ENCODE measurements around the gene ANKFY1.

DNA sequence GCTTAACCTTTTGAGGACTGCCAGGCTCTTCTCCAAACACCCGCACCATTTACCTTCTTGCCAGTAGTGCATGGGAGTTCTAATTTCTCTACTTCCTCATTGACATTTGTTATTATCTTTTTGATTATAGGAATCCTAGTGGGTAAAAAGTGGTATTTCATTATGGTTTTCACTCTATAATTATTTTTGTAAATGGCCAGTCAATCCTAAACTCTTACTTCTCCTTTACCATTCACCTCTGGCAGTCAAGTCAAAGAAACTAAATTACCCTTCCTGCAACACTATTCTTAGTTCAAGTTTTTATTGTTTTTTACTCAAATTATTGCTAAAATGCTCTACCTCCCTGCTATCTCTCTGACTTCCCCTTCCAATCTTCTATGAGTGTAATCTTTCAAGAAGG, 29.8 kb upstream of the ANKFY1 start:
- TF ChIP-seq POLR2AphosphoS5 (IDR thresholded peaks at IDR 0.05) (no peak), CTCF (IDR thresholded peaks at IDR 0.05) (no peak), POLR2A (IDR thresholded peaks at IDR 0.05) (no peak)
